AG09319 (cell line): ENCODE data around the gene ALDH1L1.
"Not testable (repeated sequence)": the region's sequence is repeated elsewhere in the genome, so short reads cannot be mapped to it uniquely, and the experiment has no call there.

Source experiments
- DNase-seq: peaks from one replicate; pipeline ENCODE4 v3.0.0-alpha.2; 2010; ENCODE audit warnings: low read depth; ENCODE audit errors: extremely low read depth
- TF ChIP-seq, protein P1 (sequence below): IDR thresholded peaks from 2 replicates; pipeline ENCODE4 v1.5.1; 2011; ENCODE audit warnings: low read depth, mild to moderate bottlenecking, inconsistent platforms, low read length, moderate library complexity

Gene ALDH1L1

GRCh38 chr3:126078866-126079265 lies 101.5 kb downstream of the ALDH1L1 start:
- DNase-seq: no peak
- TF ChIP-seq, protein P1, sequence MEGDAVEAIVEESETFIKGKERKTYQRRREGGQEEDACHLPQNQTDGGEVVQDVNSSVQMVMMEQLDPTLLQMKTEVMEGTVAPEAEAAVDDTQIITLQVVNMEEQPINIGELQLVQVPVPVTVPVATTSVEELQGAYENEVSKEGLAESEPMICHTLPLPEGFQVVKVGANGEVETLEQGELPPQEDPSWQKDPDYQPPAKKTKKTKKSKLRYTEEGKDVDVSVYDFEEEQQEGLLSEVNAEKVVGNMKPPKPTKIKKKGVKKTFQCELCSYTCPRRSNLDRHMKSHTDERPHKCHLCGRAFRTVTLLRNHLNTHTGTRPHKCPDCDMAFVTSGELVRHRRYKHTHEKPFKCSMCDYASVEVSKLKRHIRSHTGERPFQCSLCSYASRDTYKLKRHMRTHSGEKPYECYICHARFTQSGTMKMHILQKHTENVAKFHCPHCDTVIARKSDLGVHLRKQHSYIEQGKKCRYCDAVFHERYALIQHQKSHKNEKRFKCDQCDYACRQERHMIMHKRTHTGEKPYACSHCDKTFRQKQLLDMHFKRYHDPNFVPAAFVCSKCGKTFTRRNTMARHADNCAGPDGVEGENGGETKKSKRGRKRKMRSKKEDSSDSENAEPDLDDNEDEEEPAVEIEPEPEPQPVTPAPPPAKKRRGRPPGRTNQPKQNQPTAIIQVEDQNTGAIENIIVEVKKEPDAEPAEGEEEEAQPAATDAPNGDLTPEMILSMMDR: no peak

DNA sequence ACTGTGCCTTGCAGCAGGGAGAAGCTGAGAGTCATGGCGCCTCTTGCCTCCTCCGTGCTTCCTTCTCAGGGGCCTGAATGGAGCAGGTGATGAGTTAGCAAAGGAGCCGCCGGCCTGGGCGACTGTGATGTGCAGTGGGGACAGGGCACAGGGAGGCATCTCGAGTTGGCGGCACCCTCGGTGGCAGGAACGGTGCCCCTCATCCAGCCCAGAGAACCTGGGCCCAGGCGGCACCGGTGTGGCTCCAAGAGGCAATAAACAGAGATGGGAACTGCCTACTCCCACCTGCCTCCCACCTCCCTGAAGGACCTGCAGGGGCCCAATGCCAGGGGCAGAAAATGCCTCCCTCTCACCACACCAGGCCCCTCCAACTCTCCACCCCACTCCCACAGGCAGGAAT lies 102.6 kb downstream of the ALDH1L1 start:
- TF ChIP-seq, protein P1: no peak
- no peak for DNase-seq

GRCh38 chr3:126076140-126076539 lies 104.2 kb downstream of the ALDH1L1 start:
- no peak for DNase-seq
- TF ChIP-seq, protein P1: no peak

DNA sequence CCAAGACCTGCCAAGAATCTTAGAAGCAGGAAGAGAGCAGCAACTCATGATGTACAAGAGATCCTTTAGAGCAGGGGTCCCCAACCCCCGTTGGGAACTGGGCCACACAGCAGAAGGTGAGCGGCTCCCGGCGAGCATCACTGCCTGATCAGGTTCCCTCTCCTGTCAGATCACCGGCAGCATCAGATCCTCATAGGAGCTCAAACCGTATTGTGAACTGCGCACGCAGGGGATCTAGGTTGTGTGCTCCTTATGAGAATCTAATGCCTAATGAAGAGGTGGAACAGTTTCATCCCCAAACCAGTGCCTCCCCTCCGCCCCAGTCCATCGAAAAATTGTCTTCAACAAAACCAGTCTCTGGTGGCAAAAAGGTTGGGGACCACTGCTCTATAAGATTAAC lies 110.2 kb downstream of the ALDH1L1 start:
- TF ChIP-seq, protein P1: no peak
- DNase-seq: no peak

DNA sequence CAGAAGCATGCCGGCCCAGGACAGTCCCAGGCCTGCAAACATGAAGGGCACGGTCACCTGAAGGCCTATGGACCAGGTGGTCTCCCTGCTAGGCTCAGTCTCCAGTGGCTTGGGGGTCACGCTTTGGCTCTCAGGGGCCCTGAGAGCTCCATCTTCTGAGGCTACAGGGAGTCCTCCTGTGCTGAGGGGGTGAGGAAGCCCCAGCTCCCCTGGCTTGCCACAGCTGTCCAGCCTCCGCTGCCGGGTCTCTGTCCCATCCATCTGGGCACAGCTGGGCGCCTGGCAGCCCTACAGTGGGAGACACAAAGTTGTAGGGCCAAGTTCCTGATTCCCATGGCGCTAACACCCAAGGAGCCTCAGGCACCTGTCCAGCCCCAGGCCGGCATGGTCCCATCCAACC lies 112.4 kb downstream of the ALDH1L1 start:
- DNase-seq: no peak
- TF ChIP-seq, protein P1: no peak

DNA sequence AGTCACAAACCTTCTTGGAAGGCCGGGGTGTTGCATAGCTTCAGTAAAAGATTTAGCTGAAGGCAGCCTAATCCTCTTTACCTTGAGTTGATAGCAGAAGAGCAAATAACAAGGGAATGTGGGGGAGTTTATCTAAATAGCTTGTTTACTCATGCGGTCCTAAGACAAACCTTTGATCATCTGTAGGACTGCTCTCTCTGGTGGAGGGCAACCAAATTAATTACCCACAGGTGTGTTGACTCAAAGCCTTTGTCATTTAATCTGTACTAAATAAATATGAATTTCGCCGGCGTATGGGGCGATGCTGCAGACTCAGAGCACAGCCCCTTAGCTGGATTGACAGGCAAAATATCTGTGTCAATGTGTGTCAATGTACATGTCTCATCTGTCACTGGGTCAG lies 113.7 kb downstream of the ALDH1L1 start:
- not testable (repeated sequence) for DNase-seq

DNA sequence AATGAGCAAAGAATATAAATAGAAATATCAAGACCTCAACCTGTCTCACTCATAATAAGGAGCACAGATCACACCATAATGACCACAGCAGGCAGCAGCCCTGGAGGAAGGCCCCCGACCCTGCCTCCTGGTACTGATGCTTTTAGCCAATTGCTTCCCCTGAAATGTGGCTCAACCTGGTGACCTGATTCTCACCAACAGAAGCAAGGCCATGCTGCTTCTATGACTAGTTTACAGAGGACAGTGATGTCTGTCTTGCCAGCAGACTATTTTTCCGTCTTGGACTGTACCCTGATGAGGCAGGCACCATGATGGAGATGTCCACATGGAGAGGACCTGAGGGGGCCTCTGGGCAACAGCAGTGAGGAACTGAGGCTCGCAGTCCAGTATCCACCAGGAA lies 114.5 kb downstream of the ALDH1L1 start:
- TF ChIP-seq, protein P1: no peak
- no peak for DNase-seq

- DNase-seq: no peak
- TF ChIP-seq, protein P1: no peak
These were observed 115.6 kb downstream of the ALDH1L1 start for GRCh38 chr3:126064627-126065258.
